MM.1S (cell line): ENCODE results near the gene ETHE1.

Experiments
- CTCF ChIP-seq: fragments of 300-600 bp; sonication (generic); IDR thresholded peaks from 2 replicates; pipeline ENCODE4 v1.5.1; 2016; ENCODE audit warnings: antibody characterized with exemption, low read length, mixed read lengths
- EZH2 ChIP-seq: fragments of 300-600 bp; sonication (generic); optimal IDR thresholded peaks from 2 replicates; pipeline ENCODE3; 2017; ENCODE audit warnings: low read depth, mild to moderate bottlenecking, antibody characterized with exemption, low read length, mixed read lengths

GRCh38 chr19:43490759-43491158 is 36.2 kb downstream of the ETHE1 start:
- no peak for TF ChIP-seq CTCF
- TF ChIP-seq EZH2 = no peak
